Lung (tissue), 12 donors: Measurements from ENCODE around the gene TMEM242. TPM values are rescaled to one million over a fixed set of nuclear protein-coding genes. Genes with fewer than 3 reads are reported as not detected.
A peak's percentile ranks its signal among the peaks of the same experiment; 100 is the strongest.

Experiments
- ATAC-seq: fragments of 200-7000 bp; cut with Tn5 transposase; one replicate; pipeline ENCODE4 v1.9.1; 2020; ENCODE audit warnings: moderate number of reproducible peaks; ENCODE audit not compliant: insufficient read depth, low FRiP score
- DNase-seq, 3 donors: peaks; one replicate each; pipeline ENCODE4 v3.0.0-alpha.2; 2013 to 2017
- H3K27ac ChIP-seq, 2 donors: one replicate each; pipeline ENCODE4 v1.5.1; 2013; ENCODE audit warnings: mild to moderate bottlenecking in 2 of 2, moderate library complexity in 2 of 2, control low read depth in 1 of 2, inconsistent platforms in 1 of 2, low read depth in 1 of 2, low read length in 1 of 2
- H3K27me3 ChIP-seq, 3 donors: one replicate each; pipeline ENCODE4 v1.5.1; 2013; ENCODE audit warnings: low read length in 2 of 3; ENCODE audit not compliant: control insufficient read depth in 3 of 3, insufficient read depth in 3 of 3
- H3K36me3 ChIP-seq, 4 donors: one replicate each; pipeline ENCODE4 v1.5.1; 2013; ENCODE audit warnings: low read length in 4 of 4, mild to moderate bottlenecking in 1 of 4, moderate library complexity in 1 of 4; ENCODE audit not compliant: control insufficient read depth in 4 of 4, insufficient read depth in 4 of 4
- H3K4me1 ChIP-seq, 5 donors: one replicate each; pipeline ENCODE4 v1.5.1; 2013; ENCODE audit warnings: low read length in 5 of 5, mild to moderate bottlenecking in 2 of 5, moderate library complexity in 1 of 5; ENCODE audit not compliant: control insufficient read depth in 5 of 5, insufficient read depth in 5 of 5
- H3K4me3 ChIP-seq: one replicate; pipeline ENCODE4 v1.5.1; 2013; ENCODE audit warnings: mild to moderate bottlenecking, control low read depth, moderate library complexity
- H3K9ac ChIP-seq, 2 donors: one replicate each; pipeline ENCODE4 v1.5.1; 2013; ENCODE audit warnings: low read length in 2 of 2, control low read depth in 1 of 2; ENCODE audit not compliant: insufficient read depth in 1 of 2
- H3K9me3 ChIP-seq, 4 donors: one replicate each; pipeline ENCODE4 v1.5.1; 2013; ENCODE audit warnings: low read length in 3 of 4, mild to moderate bottlenecking in 1 of 4, moderate library complexity in 1 of 4; ENCODE audit not compliant: control insufficient read depth in 4 of 4, insufficient read depth in 3 of 4
- CTCF ChIP-seq: IDR thresholded peaks from 2 replicates; pipeline ENCODE4 v1.5.1; 2012; ENCODE audit warnings: mild to moderate bottlenecking; ENCODE audit errors: control extremely low read depth, extremely low read depth
- WGBS, 2 donors: extraction: QIAGEN DNeasy Blood & Tissue Kit; methylation state at CpG; one replicate each; pipeline ENCODE4 v1.1.7; 2013; 5-methylcytosine and 5-hydroxymethylcytosine counted together
- polyA plus RNA-seq, 2 donors: library from polyadenylated mRNA; stranded (reverse); fragments of 200-250 nt; gene quantifications; one replicate each; pipeline ENCODE4 v1.2.1, GENCODE V29; 2013
- total RNA-seq, 2 donors: library from RNA; depleted of rRNA in 1 of 2; stranded (reverse); fragments of >200 nt in 1 of 2; gene quantifications; one replicate each; pipeline ENCODE4 v1.2.1, GENCODE V29; 2014 to 2021
- donor health status: control.
- donor health status: control.
- donor health status: Bipolar disorder and iron deficiency.
- donor health status: healthy.
- donor health status: DM: yes; HTN: yes; CAD: no.

TMEM242 gene
- total and polyA plus RNA-seq, 4 donors: 4.4 to 11.5 (median 8.3) TPM

GRCh38 chr6:157325069-157325805 is 1.9 kb upstream of the TMEM242 start:
- no peak for TF ChIP-seq CTCF
- 78 to 83% methylated on average over 9 of the region's 9 CpGs for WGBS, 2 donors
- peaks cover 0 to 11% (median 0%) of the 10 kb centered on the region in 5 donors for H3K4me1 ChIP-seq
- H3K9me3 ChIP-seq: no peaks in the 10 kb centered on the region
- ATAC-seq (no peak), DNase-seq (no peak)
- H3K9ac ChIP-seq: no peak overlapping the region
- no peak overlapping the region for H3K4me3 ChIP-seq
- H3K36me3 ChIP-seq: peaks cover 0 to 6% (median 2%) of the 10 kb centered on the region in 4 donors
- H3K27ac ChIP-seq: no peak overlapping the region
- no peaks in the 10 kb centered on the region for H3K27me3 ChIP-seq

- Histone ChIP-seq H3K27ac (peak overlapping the region; percentile 96 to 97), H3K4me3 (peak overlapping the region; percentile 96), H3K27me3 (no peaks in the 10 kb centered on the region), H3K36me3 (peaks cover 0 to 7% (median 3%) of the 10 kb centered on the region in 4 donors), H3K9ac (peak overlapping the region; percentile 87 to 97), H3K9me3 (no peaks in the 10 kb centered on the region), H3K4me1 (peaks cover 0 to 11% (median 0%) of the 10 kb centered on the region in 5 donors)
- WGBS, 2 donors: 0 to 1% methylated on average over 20 of the region's 20 CpGs
- no peak for TF ChIP-seq CTCF
- DNase-seq: peak; percentile 90 to 93 (median 91)
- peak; percentile 73 for ATAC-seq
These were observed 614 bp upstream of the TMEM242 start for GRCh38 chr6:157323966-157324300.

DNA sequence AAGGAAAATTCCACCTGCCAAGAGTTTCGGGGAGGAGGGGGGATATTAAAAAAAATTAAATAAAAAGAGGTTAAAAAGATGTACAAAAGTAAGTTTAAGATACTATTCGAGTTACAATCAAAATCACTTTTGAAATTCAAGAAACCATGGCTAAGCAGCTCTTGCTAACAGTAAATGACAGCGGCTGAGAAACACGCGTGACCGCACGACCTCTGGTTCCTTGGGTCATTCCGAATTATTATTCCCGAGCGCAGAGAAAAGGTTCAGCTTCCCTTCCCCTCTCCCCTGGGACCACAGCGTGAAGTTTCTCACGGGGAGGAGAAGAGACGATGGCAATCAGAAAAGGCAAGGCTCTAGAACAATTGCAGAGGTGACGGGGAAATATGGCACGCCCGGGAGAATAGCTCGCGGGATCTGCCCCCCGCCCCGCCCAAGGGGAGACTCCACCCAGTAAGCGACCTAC is 496 bp downstream of the TMEM242 start:
- H3K36me3 ChIP-seq: peaks cover 0 to 11% (median 7%) of the 10 kb centered on the region in 4 donors
- H3K27me3 ChIP-seq: no peaks in the 10 kb centered on the region
- peaks cover 0 to 11% (median 0%) of the 10 kb centered on the region in 5 donors for H3K4me1 ChIP-seq
- DNase-seq (no peak), ATAC-seq (no peak)
- 2 to 3% methylated on average over 21 of the region's 21 CpGs for whole genome bisulfite sequencing, 2 donors
- no peaks in the 10 kb centered on the region for H3K9me3 ChIP-seq
- TF ChIP-seq CTCF: no peak
- H3K4me3 ChIP-seq: peak overlapping the region; percentile 96
- peak overlapping the region; percentile 96 to 97 for H3K27ac ChIP-seq
- H3K9ac ChIP-seq: peak overlapping the region; percentile 69 to 82
